Activated CD4-positive, alpha-beta T cell treated with anti-CD3 and anti-CD28 coated beads for 36 hours (primary cell): ENCODE results near the gene XRCC6. TPM values are rescaled to one million over a fixed set of nuclear protein-coding genes. Genes with fewer than 3 reads are reported as not detected.
"Not testable (repeated sequence)": the region's sequence is repeated elsewhere in the genome, so short reads cannot be mapped to it uniquely, and the experiment has no call there.

Experiments used
- ATAC-seq: fragments of 200-7000 bp; cut with Tn5 transposase; one replicate; pipeline ENCODE4 v1.10.0; 2021; ENCODE audit warnings: mild to moderate bottlenecking, moderate library complexity
- CTCF ChIA-PET: fragments of 350-600 bp; sonication (Branson Sonifier 250); formaldehyde crosslinking; loops from one replicate; lab custom pipeline; 2021; ENCODE audit warnings: antibody characterized with exemption; lab: Charles Lee
- POLR2A ChIA-PET: fragments of 350-600 bp; sonication (Branson Sonifier 250); formaldehyde crosslinking; loops from one replicate; lab custom pipeline; 2021; ENCODE audit warnings: antibody characterized with exemption, inconsistent platforms; lab: Charles Lee
- DNase-seq: peaks from one replicate; pipeline ENCODE4 v3.0.0-alpha.2; 2020
- H3K27ac Mint-ChIP-seq: one replicate; pipeline ENCODE4 v1.8.0; 2021; ENCODE audit warnings: mixed read lengths
- H3K27me3 Mint-ChIP-seq: one replicate; pipeline ENCODE4 v1.8.0; 2021; ENCODE audit warnings: mixed read lengths
- H3K36me3 Mint-ChIP-seq: one replicate; pipeline ENCODE4 v1.8.0; 2021; ENCODE audit warnings: low read depth, mixed read lengths
- H3K4me1 Mint-ChIP-seq: one replicate; pipeline ENCODE4 v1.8.0; 2021; ENCODE audit warnings: mixed read lengths
- H3K4me3 Mint-ChIP-seq: one replicate; pipeline ENCODE4 v1.8.0; 2021; ENCODE audit warnings: mild to moderate bottlenecking, moderate library complexity, mixed read lengths
- H3K9me3 Mint-ChIP-seq: one replicate; pipeline ENCODE4 v1.8.0; 2021; ENCODE audit warnings: low read depth, mixed read lengths
- intact Hi-C, 2 experiments: fragments of 100-400 bp; cut with DNase I in 1 of 2; cut with micrococcal nuclease in 1 of 2; formaldehyde crosslinking; loops; one replicate each; pipeline versions ENCODE4 v1.14.2 to v1.15.1; 2022 to 2024; cut with DNase I, micrococcal nuclease
- total RNA-seq, 2 experiments: library from RNA; stranded (reverse); gene quantifications; one replicate each; pipeline ENCODE4 v1.2.3, GENCODE V29; 2021

The XRCC6 gene
- total RNA-seq, 2 experiments from 2014 or later = 427 to 469 TPM

DNA sequence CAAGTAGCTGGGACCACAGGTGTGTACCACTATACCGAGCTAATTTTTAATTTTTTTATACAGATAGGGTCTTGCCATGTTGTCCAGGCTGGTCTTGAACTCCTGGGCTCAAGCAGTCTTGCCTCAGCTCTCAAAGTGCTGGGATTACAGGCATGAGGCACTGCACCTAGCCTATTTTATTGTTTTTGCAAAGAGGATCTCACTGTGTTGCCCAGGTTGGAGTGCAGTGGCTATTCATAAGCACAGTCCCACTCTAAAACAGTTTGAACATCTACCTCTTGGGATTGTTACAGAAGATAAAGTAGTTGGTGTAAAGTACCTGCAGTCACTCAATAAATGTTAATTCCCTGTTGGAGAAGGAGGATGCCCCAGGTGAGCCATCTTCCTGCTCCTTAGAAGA, 29.1 kb downstream of the XRCC6 start:
- Mint-ChIP-seq H3K4me3 (no peak overlapping the region), H3K4me1 (peaks cover 13% of the 10 kb centered on the region), H3K36me3 (peaks cover 54% of the 10 kb centered on the region), H3K27ac (no peak overlapping the region), H3K9me3 (no peaks in the 10 kb centered on the region), H3K27me3 (no peaks in the 10 kb centered on the region)
- no peak for DNase-seq
- intact Hi-C loops = no loop called here
- CTCF ChIA-PET = interaction anchor here (1.6 kb wide), 1 partner anchor 8 kb away, joined by 4 read pairs; no protein-coding TSS in a partner anchor
- no peak for ATAC-seq
- POLR2A ChIA-PET = interaction anchor here (0.6 kb wide), 1 partner anchor 1295 kb away, joined by 4 read pairs; no protein-coding TSS in a partner anchor

DNA sequence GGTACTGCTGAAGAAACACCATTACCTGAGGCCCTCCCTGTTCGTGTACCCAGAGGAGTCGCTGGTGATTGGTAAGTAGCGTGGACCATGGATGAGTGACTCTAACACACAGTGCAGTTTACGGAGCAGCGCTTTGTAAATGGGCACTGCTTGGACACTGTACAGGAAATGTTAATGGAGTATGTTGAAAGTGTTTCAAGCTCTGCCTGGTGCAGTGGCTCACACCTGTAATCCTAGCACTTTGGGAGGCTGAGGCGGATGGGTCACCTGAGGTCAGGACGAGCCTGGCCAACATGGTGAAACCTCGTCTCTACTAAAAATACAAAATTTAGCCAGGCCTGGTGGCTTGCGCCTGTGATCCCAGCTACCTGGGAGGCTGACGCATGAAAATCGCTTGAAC, 29.7 kb downstream of the XRCC6 start:
- H3K4me1 Mint-ChIP-seq = peaks cover 13% of the 10 kb centered on the region
- no peaks in the 10 kb centered on the region for H3K9me3 Mint-ChIP-seq
- peaks cover 57% of the 10 kb centered on the region for H3K36me3 Mint-ChIP-seq
- DNase-seq (no peak), ATAC-seq (no peak)
- intact Hi-C loops = no loop called here
- POLR2A ChIA-PET = interaction anchor here (0.6 to 0.9 kb wide), 2 partner anchors 9 to 1294 kb away, joined by 4 read pairs; no protein-coding TSS in a partner anchor
- H3K27me3 Mint-ChIP-seq = no peaks in the 10 kb centered on the region
- H3K4me3 Mint-ChIP-seq = no peak overlapping the region
- H3K27ac Mint-ChIP-seq = no peak overlapping the region
- CTCF ChIA-PET = interaction anchor here (0.9 to 1.6 kb wide), 2 partner anchors 13 to 15 kb away, joined by 3 to 6 read pairs; no protein-coding TSS in a partner anchor

DNA sequence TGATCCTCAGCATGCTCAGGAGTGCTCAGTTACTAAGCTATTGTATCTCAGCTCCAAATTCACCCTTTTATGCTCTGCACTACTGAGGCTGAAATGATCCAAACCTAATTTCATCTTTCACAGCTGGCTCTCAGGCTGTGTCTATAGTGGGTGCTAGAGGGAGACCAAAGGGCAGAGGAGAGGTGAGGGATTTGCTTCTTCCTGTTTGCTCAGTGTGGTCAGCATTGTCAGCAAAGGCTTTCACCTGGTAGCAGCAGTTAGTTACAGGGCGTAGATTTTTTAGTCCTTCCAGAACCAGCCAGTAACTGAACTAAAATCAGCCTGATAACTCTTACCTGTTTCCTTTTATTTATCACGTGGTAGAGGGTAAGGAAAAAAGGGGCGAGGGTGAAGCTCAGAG, 33.2 kb downstream of the XRCC6 start:
- no peaks in the 10 kb centered on the region for H3K9me3 Mint-ChIP-seq
- H3K27ac Mint-ChIP-seq = no peak overlapping the region
- POLR2A ChIA-PET = no interaction called here
- DNase-seq (no peak), ATAC-seq (no peak)
- no peak overlapping the region for H3K4me3 Mint-ChIP-seq
- no peaks in the 10 kb centered on the region for H3K4me1 Mint-ChIP-seq
- H3K27me3 Mint-ChIP-seq = no peaks in the 10 kb centered on the region
- peaks cover 62% of the 10 kb centered on the region for H3K36me3 Mint-ChIP-seq
- CTCF ChIA-PET = interaction anchor here (0.8 to 2.0 kb wide), 4 partner anchors 11 to 274 kb away, joined by 3 to 9 read pairs (median 4); no protein-coding TSS in a partner anchor
- intact Hi-C loops = no loop called here

DNA sequence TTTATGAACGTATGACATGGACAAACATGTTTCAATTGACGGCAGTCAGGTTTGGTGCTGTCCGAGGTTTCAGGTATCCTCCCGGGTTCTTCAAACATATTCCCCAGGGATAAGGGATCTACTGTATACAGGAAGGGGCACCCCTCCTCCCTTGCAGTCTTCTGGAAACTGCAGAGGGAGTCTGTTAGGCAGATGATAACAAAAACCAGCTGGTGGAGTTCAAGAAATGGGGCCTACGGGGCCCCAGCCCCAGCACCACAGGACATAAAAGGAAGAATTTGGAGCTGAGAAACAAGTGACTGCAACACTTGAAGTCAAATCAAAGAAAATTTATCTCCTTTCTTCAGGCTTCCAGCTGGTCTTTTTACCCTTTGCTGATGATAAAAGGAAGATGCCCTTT, 35.5 kb downstream of the XRCC6 start:
- POLR2A ChIA-PET = no interaction called here
- H3K27ac Mint-ChIP-seq = peak overlapping the region; percentile 37
- H3K9me3 Mint-ChIP-seq = no peaks in the 10 kb centered on the region

DNA sequence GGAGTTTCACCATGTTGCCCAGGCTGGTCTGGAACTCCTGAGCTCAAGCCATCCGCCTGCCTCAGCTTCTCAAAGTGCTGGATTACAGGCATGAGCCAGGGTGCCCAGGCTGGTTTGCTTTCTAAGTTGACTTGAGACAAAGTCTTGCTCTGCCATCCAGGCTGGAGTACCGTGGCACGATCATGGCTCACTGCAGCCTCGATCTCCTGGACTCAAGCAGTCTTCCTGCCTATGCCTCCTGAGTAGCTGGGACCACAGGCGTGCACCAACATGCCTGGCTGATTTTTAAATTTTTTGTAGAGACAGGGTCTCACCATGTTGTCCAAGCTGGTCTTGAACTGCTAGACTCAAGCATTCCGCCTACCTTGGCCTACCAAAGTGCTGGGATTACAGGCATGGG, 36.6 kb downstream of the XRCC6 start:
- Mint-ChIP-seq H3K36me3 (peaks cover 60% of the 10 kb centered on the region), H3K27ac (no peak overlapping the region), H3K9me3 (no peaks in the 10 kb centered on the region), H3K27me3 (no peaks in the 10 kb centered on the region), H3K4me3 (no peak overlapping the region), H3K4me1 (no peaks in the 10 kb centered on the region)
- ATAC-seq (no peak), DNase-seq (no peak)
- POLR2A ChIA-PET = interaction anchor here (0.6 kb wide), 1 partner anchor 455 kb away, joined by 5 read pairs; no protein-coding TSS in a partner anchor
- intact Hi-C loops = no loop called here
- CTCF ChIA-PET = interaction anchor here (0.9 to 1.7 kb wide), 2 partner anchors 8 to 9 kb away, joined by 4 to 9 read pairs; no protein-coding TSS in a partner anchor

More for the DNA sequence above, 35.5 kb downstream of the XRCC6 start:
- Mint-ChIP-seq H3K4me3 (no peak overlapping the region), H3K36me3 (peaks cover 64% of the 10 kb centered on the region), H3K4me1 (no peaks in the 10 kb centered on the region), H3K27me3 (no peaks in the 10 kb centered on the region)
- CTCF ChIA-PET = interaction anchor here (0.7 to 1.7 kb wide), 2 partner anchors 11 to 116 kb away, joined by 3 to 5 read pairs; no protein-coding TSS in a partner anchor
- intact Hi-C loops = no loop called here
- ATAC-seq = no peak
- DNase-seq = no peak

DNA sequence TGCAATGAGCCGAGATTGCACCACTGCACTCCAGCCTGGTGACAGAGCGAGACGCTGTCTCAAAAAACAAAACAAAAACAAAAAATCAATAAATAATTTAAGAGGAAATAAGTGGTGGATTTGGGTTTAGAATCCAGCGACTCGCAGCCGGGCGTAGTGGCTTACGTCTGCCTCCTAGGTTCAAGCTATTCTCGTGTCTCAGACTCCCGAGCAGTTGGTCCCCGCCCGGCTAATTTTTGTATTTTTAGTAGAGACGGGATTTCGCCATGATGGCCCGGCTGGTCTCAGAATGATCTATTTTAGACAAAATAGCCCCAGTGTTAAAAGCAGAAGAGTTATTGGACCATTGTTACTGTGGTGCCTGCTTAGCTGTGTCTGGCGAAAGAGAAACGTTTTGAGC, 37.8 kb downstream of the XRCC6 start:
- no peaks in the 10 kb centered on the region for H3K27me3 Mint-ChIP-seq
- ChIA-PET POLR2A (no interaction called here), CTCF (interaction anchor here (0.7 to 1.7 kb wide), 4 partner anchors 8 to 162 kb away, joined by 3 to 9 read pairs (median 4); no protein-coding TSS in a partner anchor)
- H3K4me3 Mint-ChIP-seq = no peak overlapping the region
- peaks cover 58% of the 10 kb centered on the region for H3K36me3 Mint-ChIP-seq
- no peak overlapping the region for H3K27ac Mint-ChIP-seq
- no peaks in the 10 kb centered on the region for H3K9me3 Mint-ChIP-seq
- no peaks in the 10 kb centered on the region for H3K4me1 Mint-ChIP-seq
- no peak for ATAC-seq
- intact Hi-C loops = no loop called here
- DNase-seq = no peak

DNA sequence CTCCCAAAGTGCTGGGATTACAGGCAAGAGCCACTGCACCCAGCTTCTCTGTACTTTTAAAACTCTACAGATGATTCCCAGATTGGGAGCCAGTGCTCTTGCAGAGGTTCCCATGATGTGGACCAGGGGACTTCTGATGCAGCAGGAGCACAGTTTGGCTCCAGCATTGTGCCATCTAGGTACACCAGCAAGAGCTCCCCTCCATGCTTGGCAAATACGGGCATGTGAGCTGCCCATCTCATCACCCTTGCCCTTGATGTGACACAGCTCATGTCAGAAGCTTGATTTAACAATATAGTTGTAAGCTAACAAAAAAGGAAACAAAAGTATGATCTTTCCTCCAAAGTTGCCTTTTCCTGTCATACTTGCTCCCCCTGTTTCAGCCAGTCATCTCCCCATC, 38.8 kb downstream of the XRCC6 start:
- no peaks in the 10 kb centered on the region for H3K4me1 Mint-ChIP-seq
- H3K36me3 Mint-ChIP-seq = peaks cover 59% of the 10 kb centered on the region
- POLR2A ChIA-PET = interaction anchor here (1.0 kb wide), 1 partner anchor 9 kb away, joined by 4 read pairs; no protein-coding TSS in a partner anchor
- H3K4me3 Mint-ChIP-seq = no peak overlapping the region
- intact Hi-C loops = no loop called here
- CTCF ChIA-PET = interaction anchor here (0.7 to 1.4 kb wide), 2 partner anchors 29 to 38 kb away, joined by 4 to 5 read pairs; no protein-coding TSS in a partner anchor
- H3K27ac Mint-ChIP-seq = no peak overlapping the region
- no peak for ATAC-seq
- no peaks in the 10 kb centered on the region for H3K9me3 Mint-ChIP-seq
- H3K27me3 Mint-ChIP-seq = no peaks in the 10 kb centered on the region
- no peak for DNase-seq

DNA sequence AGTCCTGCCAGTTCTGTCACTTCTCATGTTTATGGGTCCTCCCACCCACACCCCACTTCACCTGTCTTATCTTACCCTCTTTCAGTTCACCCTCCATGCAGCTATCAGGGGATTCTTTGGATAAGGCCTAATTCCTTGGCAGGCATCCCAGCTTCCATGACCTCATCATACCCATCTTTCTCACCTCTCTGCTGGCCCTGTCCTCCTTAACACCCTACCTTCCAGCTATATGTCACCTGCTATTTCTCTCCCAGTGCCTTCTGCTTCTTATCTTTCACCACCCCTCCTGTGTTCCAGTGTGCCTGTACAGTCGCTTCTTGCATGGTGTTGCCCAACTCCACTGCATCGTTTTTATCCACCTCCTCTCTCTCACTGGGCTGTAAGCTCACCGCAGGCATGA, 39.3 kb downstream of the XRCC6 start:
- ATAC-seq = no peak
- Mint-ChIP-seq H3K27me3 (no peaks in the 10 kb centered on the region), H3K4me1 (no peaks in the 10 kb centered on the region), H3K36me3 (peaks cover 61% of the 10 kb centered on the region), H3K9me3 (no peaks in the 10 kb centered on the region), H3K27ac (peak overlapping the region; percentile 67), H3K4me3 (no peak overlapping the region)
- POLR2A ChIA-PET = interaction anchor here (0.6 to 1.0 kb wide), 2 partner anchors 9 to 16 kb away, joined by 3 to 4 read pairs; no protein-coding TSS in a partner anchor
- intact Hi-C loops = no loop called here
- CTCF ChIA-PET = interaction anchor here (0.7 to 1.4 kb wide), 2 partner anchors 29 to 37 kb away, joined by 4 to 5 read pairs; no protein-coding TSS in a partner anchor
- DNase-seq = no peak

DNA sequence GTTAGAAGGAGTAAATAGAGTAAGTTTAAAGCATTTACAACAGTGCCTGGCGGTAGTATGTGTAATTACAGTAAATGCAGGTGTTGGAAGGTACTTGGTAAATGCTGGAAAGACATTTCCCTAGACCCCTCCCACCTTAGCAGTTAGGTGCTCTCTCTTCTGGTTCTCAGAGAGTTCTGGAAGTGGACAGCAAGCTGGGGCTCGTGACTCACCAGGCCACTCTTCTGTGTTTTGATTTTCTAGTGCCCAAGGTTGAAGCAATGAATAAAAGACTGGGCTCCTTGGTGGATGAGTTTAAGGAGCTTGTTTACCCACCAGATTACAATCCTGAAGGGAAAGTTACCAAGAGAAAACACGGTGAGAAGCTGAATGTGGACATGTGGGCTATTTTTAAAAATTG, 40.0 kb downstream of the XRCC6 start:
- Mint-ChIP-seq H3K27ac (peak overlapping the region; percentile 67), H3K4me1 (no peaks in the 10 kb centered on the region), H3K27me3 (no peaks in the 10 kb centered on the region), H3K36me3 (peaks cover 60% of the 10 kb centered on the region), H3K4me3 (no peak overlapping the region), H3K9me3 (no peaks in the 10 kb centered on the region)
- no peak for ATAC-seq
- no peak for DNase-seq
- ChIA-PET CTCF (interaction anchor here (0.7 kb wide), 1 partner anchor 161 kb away, joined by 3 read pairs; no protein-coding TSS in a partner anchor), POLR2A (interaction anchor here (0.7 kb wide), 1 partner anchor 40 kb away, joined by 3 read pairs; the partner anchor contains the start of gene XRCC6)
- intact Hi-C loops = no loop called here

DNA sequence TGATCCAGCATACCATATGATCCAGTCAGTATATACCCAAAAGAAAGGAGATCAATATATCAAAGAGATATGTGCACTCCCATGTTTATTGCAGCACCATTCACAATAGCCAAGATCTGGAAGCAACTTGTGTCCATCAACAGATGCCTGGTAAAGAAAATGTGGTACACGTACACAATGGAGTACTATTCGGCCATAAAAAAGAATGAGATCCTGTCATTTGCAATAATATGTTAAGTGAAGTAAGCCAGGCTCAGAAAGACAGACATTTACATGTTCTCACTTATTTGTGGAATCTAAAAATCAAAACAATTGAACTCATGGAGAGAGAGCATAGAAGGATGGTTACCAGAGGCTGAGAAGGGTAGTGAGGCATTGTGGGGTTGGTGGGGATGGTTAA, 40.6 kb downstream of the XRCC6 start:
- ChIA-PET POLR2A (interaction anchor here (0.7 kb wide), 1 partner anchor 40 kb away, joined by 3 read pairs; the partner anchor contains the start of gene XRCC6), CTCF (no interaction called here)
- peaks cover 56% of the 10 kb centered on the region for H3K36me3 Mint-ChIP-seq
- no peak overlapping the region for H3K4me3 Mint-ChIP-seq
- no peak overlapping the region for H3K27ac Mint-ChIP-seq
- H3K4me1 Mint-ChIP-seq = peaks cover under 1% of the 10 kb centered on the region
- ATAC-seq (no peak), DNase-seq (no peak)
- intact Hi-C loops = no loop called here
- H3K9me3 Mint-ChIP-seq = no peaks in the 10 kb centered on the region
- no peaks in the 10 kb centered on the region for H3K27me3 Mint-ChIP-seq

DNA sequence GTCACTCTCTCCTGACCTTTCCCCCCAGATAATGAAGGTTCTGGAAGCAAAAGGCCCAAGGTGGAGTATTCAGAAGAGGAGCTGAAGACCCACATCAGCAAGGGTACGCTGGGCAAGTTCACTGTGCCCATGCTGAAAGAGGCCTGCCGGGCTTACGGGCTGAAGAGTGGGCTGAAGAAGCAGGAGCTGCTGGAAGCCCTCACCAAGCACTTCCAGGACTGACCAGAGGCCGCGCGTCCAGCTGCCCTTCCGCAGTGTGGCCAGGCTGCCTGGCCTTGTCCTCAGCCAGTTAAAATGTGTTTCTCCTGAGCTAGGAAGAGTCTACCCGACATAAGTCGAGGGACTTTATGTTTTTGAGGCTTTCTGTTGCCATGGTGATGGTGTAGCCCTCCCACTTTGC, 42.5 kb downstream of the XRCC6 start:
- CTCF ChIA-PET = interaction anchor here (0.6 to 1.1 kb wide), 2 partner anchors 261 to 416 kb away, joined by 3 read pairs; partner anchors contain the start of gene SMDT1
- H3K4me3 Mint-ChIP-seq, H3K9me3 Mint-ChIP-seq, H3K27me3 Mint-ChIP-seq, DNase-seq, ATAC-seq, intact Hi-C loops, H3K4me1 Mint-ChIP-seq: not testable (repeated sequence)
- H3K36me3 Mint-ChIP-seq = peaks cover 48% of the 10 kb centered on the region
- H3K27ac Mint-ChIP-seq = peak overlapping the region; percentile 56
- POLR2A ChIA-PET = interaction anchor here (1.0 kb wide), 1 partner anchor 17 kb away, joined by 3 read pairs; no protein-coding TSS in a partner anchor
